ENCODE measurements around the gene KMT5B.

GRCh38 chr11:68149417-68149816 lies 63.7 kb downstream of the KMT5B start:
- TF ChIP-seq CTCF (conservative IDR thresholded peaks at IDR 0.05; ENCODE audit: low read length) (no peak), EZH2phosphoT487 (IDR thresholded peaks at IDR 0.05; ENCODE audit: borderline replicate concordance) (no peak)
